HG02852 (cell line): ENCODE measurements around the gene CEBPZOS.

Experiments
- ATAC-seq: cut with Tn5 transposase; IDR thresholded peaks from one replicate; pipeline ENCODE4 v1.9.1; 2021; ENCODE audit warnings: mild to moderate bottlenecking, moderate library complexity; ENCODE audit not compliant: unreplicated experiment

Gene CEBPZOS

DNA sequence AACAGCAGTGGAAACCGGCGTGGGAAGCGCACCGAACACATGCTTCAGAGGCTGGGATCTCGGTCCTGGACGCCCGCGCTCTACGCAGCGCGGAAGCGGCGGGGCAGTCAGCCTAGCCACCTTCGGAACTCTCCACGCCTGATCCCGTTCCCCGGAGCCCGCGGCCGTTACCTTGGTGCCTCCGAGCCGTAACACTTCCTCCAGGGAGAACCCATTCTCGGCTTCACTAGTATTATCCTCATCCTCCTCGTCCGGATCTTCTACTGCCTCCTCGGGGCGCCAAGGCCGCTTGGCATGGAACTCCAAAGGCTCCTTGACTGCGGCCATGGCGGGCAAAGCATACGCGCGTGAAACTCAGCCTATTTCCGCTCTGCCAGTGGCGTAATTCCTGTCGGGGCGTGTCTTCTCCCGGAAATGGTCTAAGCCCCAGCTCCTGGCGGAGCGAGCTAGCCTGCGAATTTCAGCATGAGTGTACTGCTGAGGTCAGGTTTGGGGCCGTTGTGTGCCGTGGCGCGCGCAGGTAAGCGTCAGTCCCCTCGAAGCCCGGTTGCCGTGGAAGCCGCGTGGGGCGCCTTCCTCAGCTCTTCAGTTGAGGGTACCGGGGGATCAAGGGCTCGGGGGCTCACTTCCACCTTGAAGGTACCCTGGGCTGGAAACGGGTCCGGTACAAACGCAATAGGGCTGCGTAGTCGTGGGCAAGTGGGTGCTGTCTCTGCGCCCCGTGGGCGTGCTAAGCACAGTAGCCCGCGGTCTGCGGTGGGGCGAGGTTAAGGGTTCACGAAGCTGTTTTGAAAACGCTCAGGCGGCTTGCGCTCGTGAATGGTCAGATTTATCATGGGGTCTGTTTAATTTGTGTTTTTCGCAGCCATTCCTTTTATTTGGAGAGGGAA, 35.2 kb downstream of the CEBPZOS start, which contains the start of the genes CEBPZ and NDUFAF7:
CEBPZ (minus strand) TSS at position 356 of the 890 bp plus-strand sequence; CDS start at position 327, 29 bp downstream.
NDUFAF7 (plus strand) TSS at position 418 of the 890 bp plus-strand sequence; CDS start at position 466, 48 bp downstream.
- ATAC-seq: peak; percentile 94

DNA sequence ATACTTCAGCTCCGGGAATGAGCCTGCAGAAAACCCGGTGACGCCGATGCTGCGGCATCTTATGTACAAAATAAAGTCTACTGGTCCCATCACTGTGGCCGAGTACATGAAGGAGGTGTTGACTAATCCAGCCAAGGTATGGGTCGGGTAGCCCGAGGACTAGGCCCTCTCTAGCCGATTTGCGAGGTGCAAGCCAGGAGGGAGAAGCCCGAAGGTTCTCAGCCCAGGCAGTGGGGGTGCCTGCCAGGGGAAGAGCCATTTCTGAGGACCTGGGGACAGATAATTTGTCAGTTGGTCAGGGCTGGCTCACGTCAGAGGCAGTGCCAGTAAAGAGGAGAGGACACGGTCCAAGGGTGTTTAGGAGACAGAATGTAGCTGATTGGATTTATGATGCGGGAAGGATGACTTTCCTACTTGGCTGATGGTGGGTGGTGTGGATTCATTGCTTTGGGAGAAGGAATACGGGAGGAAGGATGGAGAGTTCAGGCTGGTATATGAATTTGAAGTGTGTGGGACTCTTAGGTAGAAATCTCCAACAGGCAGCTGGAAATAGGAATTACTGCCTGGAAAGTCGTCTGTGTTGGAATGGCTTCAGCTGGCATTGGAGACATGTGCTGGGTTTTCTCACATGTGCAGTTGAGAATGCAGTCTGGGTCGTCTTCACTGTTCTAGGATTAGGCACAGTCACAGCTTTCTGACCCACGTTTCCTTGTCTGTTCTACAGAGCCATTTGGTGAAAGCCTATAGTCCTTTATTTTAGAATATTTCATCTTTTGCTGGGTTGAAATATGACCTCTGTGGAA, 36.0 kb downstream of the CEBPZOS start:
- ATAC-seq: peak; percentile 2

DNA sequence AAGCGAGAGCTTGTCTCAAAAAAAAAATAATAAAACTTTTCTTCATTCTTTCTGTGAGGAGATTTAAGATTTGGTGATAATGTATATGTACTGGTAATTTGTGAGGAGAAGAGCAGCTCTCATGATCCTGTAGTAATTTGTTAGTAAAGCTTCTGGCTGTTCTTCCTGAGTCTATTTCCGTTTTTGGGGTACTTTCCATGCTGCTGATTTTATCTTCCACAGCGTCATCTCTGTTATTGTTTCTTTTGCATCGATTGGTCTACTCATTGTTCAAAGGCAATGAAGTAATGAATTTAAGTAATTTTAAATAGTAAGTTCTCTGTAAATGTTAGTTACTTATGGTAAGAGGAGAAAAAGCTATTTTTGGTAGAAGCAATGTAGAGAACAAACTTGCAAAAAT, 47.1 kb downstream of the CEBPZOS start:
- no peak for ATAC-seq

DNA sequence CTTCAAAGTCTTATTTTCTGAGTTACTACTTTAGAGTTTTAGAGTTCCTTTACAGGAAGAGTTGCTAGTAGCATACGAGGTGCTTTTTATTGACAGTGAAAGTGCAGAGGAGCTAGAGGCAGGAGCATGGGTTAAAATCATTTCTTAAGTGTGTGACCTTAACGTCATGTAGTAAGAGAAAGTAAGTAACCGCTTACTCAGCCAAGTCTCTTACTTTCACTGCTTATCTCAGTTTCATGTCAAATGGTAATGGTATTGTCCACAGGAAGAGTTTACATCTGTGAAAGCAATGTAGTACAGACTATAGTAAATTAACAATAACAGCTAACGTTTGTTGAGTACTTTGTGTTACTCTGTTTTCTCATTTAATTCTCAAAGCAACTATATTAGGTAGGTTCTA, 47.7 kb downstream of the CEBPZOS start:
- peak; percentile 98 for ATAC-seq

DNA sequence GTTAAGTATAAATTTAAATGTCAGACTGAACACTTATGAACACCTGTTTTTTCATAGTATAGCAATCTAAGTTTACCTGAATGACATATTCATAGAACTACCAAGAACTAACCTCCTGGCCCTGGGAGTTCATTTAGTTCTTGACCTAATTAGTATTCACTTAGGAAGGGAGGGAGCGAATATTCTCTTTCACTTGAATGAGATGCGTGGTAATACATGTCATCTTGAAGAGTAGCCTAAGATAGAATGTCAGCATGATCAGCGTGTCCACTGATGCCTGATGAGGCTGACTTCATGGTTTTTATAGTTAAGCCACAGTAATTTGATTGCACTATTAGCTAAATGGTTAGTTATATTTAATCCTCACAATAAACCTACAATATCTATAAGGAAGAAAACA, 48.5 kb downstream of the CEBPZOS start:
- no peak for ATAC-seq

GRCh38 chr2:37246205-37246604, 49.9 kb downstream of the CEBPZOS start:
- ATAC-seq: no peak

DNA sequence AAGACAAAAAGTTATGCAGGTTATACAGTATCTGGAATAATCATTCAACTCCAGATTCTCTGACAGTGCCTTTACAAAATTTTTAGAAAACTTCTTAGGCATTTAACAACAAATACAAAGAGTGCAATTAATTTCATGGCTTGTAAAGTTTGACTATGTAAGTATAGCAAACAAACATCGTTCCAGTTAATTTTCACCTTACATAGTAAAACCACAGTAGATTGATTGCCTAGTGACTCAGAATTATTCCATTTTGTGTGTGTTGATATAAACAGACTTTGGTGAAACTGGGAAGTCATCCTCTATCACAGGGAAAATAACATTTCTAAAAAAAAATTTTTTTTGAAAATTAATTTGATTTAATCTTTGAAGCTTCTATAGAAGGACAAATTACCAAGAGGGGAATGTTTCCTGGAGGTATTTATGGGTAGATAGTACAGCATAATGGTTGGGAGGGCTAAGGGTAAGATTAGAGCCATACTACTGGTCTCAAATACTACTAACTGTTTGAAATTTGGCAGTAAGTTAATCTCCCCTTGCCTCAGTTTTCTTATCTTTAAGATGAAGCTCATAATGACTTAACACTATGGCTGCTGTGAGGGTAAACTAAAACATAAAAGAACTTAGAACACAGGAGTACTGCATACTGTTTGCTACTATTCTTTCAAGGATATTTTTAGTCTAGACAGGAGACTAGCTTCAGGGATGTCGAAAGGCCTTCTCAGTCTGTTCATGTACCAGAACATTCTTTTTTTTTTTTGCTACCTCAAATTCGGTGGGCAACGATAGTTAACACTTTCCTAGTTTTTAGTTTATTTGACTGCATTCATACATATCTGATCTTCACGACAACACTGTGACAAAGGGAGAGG, 54.8 kb downstream of the CEBPZOS start:
- no peak for ATAC-seq
